Neural crest cell (in vitro differentiated cells): ENCODE results near the gene SLC25A42. TPM values are rescaled to one million over a fixed set of nuclear protein-coding genes. Genes with fewer than 3 reads are reported as not detected.

Experiments
- DNase-seq: peaks from one replicate; pipeline ENCODE4 v3.0.0; 2021; ENCODE audit warnings: low read depth, mixed read lengths, low spot score
- H3K27ac Mint-ChIP-seq: one replicate; pipeline ENCODE4 v1.8.0; 2021; ENCODE audit warnings: mild to moderate bottlenecking, mixed read lengths; ENCODE audit not compliant: unreplicated experiment
- H3K27me3 Mint-ChIP-seq: 2 replicates; pipeline ENCODE4 v1.8.0; 2021; ENCODE audit warnings: low read depth, mild to moderate bottlenecking, mixed read lengths
- H3K36me3 Mint-ChIP-seq: 2 replicates; pipeline ENCODE4 v1.8.0; 2021; ENCODE audit warnings: low read depth, mild to moderate bottlenecking, mixed read lengths
- H3K4me1 Mint-ChIP-seq: 2 replicates; pipeline ENCODE4 v1.8.0; 2021; ENCODE audit warnings: mixed read lengths
- H3K4me3 Mint-ChIP-seq: one replicate; pipeline ENCODE4 v1.8.0; 2021; ENCODE audit warnings: mild to moderate bottlenecking, mixed read lengths
- H3K9me3 Mint-ChIP-seq: 2 replicates; pipeline ENCODE4 v1.8.0; 2021; ENCODE audit warnings: mixed read lengths
- total RNA-seq: library from RNA; stranded (reverse); gene quantifications from 2 replicates; pipeline ENCODE4 v1.2.1, GENCODE V29; 2021
- TF ChIP-seq, protein P1 (sequence below): fragments of 200-600 bp; sonication (generic); conservative IDR thresholded peaks from 2 replicates; pipeline ENCODE4 v1.5.0; 2021; ENCODE audit warnings: antibody characterized with exemption, mild to moderate bottlenecking

Gene SLC25A42
- total RNA-seq, 1 donor from 2014 or later = 10.5 TPM

DNA sequence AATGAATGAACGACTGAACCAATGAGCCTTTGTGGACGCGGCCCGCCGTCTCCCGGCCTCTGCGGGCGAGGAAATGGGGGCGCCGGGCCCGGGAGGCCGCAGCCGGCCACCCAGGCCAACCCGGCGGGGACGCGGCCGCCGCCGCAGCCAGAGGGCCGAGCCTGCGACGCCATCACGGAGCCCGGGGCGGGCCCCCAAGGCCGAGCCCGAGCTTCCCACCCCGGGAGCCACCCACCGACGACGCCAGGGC lies 30.7 kb upstream of the SLC25A42 start:
- DNase-seq = no peak
- H3K36me3 Mint-ChIP-seq = peaks cover 28% of the 10 kb centered on the region
- H3K9me3 Mint-ChIP-seq = no peaks in the 10 kb centered on the region
- H3K27me3 Mint-ChIP-seq = peaks cover 2% of the 10 kb centered on the region
- peaks cover 25% of the 10 kb centered on the region for H3K4me1 Mint-ChIP-seq
- peak overlapping the region; percentile 98 for H3K4me3 Mint-ChIP-seq
- TF ChIP-seq, protein P1, sequence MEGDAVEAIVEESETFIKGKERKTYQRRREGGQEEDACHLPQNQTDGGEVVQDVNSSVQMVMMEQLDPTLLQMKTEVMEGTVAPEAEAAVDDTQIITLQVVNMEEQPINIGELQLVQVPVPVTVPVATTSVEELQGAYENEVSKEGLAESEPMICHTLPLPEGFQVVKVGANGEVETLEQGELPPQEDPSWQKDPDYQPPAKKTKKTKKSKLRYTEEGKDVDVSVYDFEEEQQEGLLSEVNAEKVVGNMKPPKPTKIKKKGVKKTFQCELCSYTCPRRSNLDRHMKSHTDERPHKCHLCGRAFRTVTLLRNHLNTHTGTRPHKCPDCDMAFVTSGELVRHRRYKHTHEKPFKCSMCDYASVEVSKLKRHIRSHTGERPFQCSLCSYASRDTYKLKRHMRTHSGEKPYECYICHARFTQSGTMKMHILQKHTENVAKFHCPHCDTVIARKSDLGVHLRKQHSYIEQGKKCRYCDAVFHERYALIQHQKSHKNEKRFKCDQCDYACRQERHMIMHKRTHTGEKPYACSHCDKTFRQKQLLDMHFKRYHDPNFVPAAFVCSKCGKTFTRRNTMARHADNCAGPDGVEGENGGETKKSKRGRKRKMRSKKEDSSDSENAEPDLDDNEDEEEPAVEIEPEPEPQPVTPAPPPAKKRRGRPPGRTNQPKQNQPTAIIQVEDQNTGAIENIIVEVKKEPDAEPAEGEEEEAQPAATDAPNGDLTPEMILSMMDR = no peak
- H3K27ac Mint-ChIP-seq = no peak overlapping the region

DNA sequence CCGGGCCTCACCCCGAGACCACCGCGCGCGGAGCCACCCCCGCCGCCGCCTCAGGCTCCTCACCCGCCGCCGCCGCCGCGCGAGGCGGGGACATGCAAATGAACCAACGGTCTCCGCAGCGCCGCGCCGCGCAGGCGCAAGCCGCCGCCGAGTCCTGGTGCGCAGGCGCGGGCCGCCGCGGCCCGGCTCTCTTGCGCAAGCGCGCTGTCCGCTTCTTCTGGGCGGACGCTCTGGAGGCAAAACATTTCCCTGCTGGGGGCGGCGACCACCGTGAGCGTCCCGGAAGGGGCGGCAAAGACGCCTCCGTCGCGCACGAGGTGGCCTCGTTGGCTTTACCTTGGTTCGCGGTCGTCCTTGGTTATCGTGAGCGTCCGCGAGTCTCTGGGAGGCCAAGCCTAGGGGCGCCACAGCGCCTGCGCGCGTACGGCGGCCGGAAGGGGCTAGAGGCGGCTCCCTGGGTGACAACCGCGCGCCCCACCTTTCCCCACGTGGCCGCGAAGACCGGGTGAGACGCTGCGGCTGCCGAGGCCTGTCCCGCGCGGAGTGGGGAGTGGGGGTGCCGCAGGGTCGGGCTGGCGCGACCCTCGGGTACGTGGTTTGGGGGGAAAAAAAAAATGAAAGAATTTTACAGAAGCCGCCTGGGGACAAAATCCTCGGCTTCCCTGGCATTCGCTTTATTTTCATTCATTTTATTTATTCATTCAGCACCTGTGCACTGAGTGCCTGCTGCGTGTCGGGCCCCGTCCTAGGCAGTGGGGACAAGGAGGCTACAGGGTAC lies 30.2 kb upstream of the SLC25A42 start, which contains the start of the genes ARMC6 and SUGP2:
ARMC6 (plus strand) TSS at position 178 of the 778 bp plus-strand sequence. CDS start 607 bp downstream, outside the sequence.
SUGP2 (minus strand) TSS at position 92 of the 778 bp plus-strand sequence. CDS start 2,446 bp downstream, outside the sequence.
- Mint-ChIP-seq H3K4me3 (peak within 1 kb of the TSS; percentile 98), H3K27me3 (peaks cover 2% of the 10 kb centered on the region), H3K36me3 (peaks cover 25% of the 10 kb centered on the region), H3K27ac (peak within 1 kb of the TSS; percentile 83), H3K9me3 (no peaks in the 10 kb centered on the region), H3K4me1 (peaks cover 22% of the 10 kb centered on the region)
- TF ChIP-seq, protein P1 = no peak
- DNase-seq = peak; percentile 82

DNA sequence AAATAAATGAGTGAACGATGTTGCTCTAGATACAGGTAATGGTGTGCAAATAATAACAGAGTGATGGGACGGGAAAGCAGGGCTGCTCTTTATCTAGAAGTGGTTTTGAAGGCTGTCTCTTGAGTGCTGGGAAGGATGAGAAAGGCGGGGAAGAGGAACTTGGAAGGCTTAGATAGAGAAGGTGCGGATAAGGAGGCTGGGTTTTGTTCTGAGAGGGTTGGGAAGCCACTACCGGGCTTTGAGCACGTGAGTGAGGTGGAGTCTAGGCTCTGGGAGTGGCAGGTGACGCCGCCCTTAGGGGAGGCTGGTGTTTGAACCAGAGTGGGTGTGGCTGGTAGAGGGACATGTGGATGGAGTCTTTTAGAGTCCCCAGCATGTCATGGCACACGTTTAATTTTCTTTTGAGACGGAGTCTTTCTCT lies 29.6 kb upstream of the SLC25A42 start:
- Mint-ChIP-seq H3K27me3 (peaks cover 2% of the 10 kb centered on the region), H3K27ac (no peak overlapping the region), H3K36me3 (peaks cover 27% of the 10 kb centered on the region), H3K4me3 (peak overlapping the region; percentile 90), H3K4me1 (peaks cover 22% of the 10 kb centered on the region), H3K9me3 (no peaks in the 10 kb centered on the region)
- DNase-seq = peak; percentile 8
- TF ChIP-seq, protein P1 = no peak

DNA sequence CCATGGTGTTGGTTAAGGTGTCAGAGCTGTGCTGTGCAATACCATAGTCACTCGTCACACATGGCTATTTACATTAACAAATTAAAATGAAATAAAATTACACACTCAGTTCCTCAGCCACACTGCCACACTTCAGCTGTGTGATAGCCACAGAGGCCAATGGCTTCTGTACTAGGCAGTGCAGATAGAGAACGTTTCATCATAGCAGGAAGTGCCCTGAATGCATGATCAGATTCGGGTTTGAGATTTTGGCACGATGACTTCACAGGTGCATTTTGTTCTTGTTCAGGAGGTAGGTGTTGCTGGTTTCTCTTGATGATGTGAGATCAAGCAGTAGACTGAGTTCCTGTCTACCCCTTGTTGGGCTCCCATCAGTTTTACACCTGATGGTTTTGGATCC lies 23.9 kb upstream of the SLC25A42 start:
- peaks cover 27% of the 10 kb centered on the region for H3K36me3 Mint-ChIP-seq
- DNase-seq = no peak
- no peaks in the 10 kb centered on the region for H3K27me3 Mint-ChIP-seq
- H3K9me3 Mint-ChIP-seq = no peaks in the 10 kb centered on the region
- H3K4me3 Mint-ChIP-seq = no peak overlapping the region
- H3K4me1 Mint-ChIP-seq = peaks cover 5% of the 10 kb centered on the region
- TF ChIP-seq, protein P1 = no peak
- no peak overlapping the region for H3K27ac Mint-ChIP-seq

DNA sequence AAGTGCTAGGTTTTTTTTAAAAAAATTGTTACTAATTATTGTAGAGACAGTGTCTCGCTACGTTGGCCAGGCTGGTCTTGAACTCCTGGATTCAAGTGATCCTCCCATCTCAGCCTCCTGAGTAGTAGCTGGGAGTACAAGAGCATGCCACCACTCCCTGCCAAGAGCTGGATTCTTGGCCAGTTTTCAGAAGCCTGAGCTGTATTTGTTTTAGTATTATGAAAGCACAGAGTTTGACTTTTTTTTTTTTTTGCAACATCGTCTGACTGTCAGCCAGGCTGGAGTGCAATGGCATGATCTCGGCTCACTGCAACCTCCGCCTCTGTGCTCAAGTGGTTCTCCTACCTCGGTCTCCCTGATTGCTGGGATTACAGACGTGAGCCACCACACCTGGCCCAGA lies 23.4 kb upstream of the SLC25A42 start:
- no peak for DNase-seq
- Mint-ChIP-seq H3K27ac (no peak overlapping the region), H3K9me3 (no peaks in the 10 kb centered on the region), H3K27me3 (no peaks in the 10 kb centered on the region), H3K4me1 (peaks cover 5% of the 10 kb centered on the region), H3K36me3 (peaks cover 30% of the 10 kb centered on the region), H3K4me3 (no peak overlapping the region)
- TF ChIP-seq, protein P1 = no peak
